GM18909 (cell line): ENCODE data around the gene NAALADL2.

Source experiments
- ATAC-seq: cut with Tn5 transposase; IDR thresholded peaks from one replicate; pipeline ENCODE4 v1.9.1; 2021; ENCODE audit warnings: mild to moderate bottlenecking; ENCODE audit not compliant: unreplicated experiment, poor library complexity

Gene NAALADL2

DNA sequence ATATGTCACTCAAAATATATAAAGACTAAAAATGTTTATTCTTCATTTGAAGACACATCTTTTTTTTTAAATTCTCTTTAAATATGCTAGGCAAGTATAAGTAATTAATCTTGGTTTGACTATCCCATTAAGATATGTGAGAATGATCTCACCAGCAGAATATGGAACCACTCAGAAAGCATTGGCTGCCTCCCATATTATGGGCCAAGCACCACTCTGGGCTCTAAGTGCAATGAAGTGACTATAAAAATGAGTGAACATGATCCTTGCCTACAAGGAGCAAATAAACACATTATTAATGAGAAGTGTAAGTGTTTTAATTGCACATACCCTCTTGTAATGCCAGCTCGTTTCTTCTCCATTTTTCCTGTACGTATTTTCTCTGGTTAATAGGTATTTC, 328.5 kb downstream of the NAALADL2 start:
- ATAC-seq: no peak

DNA sequence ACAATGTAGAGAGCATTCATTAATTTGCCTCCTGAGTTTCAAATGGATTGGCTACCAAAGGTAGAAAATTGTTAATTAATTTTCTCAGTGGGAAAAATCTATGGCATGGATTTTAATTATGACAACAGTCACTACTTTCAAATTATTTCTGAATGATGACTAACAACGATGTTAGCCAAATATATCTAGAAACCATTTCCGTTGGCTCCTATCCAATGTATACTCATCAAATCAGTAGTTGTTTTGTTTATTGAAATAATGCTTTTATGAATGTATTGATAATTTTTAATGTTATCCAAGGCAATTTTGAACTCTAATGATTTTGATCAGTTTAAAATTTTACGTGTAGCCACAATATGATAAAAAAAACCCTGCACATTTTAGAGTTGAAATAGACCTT, 333.4 kb downstream of the NAALADL2 start:
- no peak for ATAC-seq

DNA sequence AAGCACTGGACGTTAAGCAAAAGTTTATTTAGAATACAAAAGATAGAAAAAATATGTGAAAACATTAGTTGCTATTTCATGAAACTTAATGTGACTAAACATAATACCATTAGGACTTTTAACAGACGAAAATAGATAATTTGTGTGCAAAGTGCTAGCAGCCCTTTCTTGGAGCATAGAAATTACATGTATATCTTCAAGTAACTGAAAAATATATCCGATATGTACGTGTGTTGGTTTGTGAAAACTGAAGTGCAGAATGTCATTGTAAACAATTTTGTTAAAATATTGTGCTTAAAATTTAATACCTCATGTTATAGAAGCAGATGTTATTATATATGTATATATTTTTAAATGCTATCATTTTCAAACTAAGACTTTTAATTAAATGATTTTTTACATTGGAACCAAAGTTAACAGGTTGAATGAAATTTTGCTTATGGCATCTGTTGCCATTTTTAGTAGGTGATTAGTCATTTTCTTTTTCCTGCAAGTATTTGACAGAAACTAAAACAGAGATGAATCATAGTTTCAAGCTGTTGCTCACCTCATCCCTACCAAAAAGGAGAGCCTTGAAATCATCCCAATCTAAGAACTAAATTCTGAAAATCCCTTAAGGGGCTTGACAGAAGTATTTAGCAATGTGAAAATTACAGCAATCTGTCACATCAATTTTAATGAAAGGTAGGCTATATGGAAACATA, 334.8 kb downstream of the NAALADL2 start:
- ATAC-seq: peak; percentile 56

DNA sequence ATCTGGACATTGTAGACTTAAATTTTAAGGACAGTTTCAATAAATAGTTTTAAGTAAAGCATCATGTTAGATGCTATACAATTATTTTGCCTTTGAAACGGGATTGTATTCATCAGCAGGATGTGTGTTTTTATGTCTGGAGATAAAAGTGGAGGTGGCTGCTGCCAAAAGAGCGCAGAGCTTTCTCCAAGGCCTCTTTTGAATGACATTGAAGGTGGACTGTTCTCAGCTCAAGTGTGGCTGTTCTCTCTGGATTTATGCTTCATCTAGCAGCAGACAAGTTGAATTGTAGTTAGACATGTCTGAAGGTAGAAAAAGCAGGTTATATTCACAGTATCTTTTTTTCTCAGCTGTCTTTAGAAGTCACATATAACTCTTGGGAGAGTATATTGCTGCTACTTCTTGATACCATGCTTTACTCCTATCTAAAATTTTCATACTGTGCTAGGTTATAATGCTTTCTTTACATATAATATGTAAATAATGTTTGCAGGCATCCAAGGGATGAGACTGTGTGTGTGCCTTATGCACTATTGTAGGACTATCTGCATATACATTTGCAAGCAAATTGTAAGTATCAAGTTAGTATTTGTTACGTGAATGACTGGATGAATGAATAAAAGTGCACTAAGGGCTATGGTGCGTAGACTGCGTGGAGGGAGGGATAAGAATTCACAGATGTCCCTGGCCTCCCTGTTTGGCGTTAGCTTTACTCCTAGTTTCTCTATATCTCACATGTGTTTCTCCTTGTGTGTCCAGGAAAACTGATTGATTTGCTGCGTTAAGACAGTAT, 340.1 kb downstream of the NAALADL2 start:
- no peak for ATAC-seq

DNA sequence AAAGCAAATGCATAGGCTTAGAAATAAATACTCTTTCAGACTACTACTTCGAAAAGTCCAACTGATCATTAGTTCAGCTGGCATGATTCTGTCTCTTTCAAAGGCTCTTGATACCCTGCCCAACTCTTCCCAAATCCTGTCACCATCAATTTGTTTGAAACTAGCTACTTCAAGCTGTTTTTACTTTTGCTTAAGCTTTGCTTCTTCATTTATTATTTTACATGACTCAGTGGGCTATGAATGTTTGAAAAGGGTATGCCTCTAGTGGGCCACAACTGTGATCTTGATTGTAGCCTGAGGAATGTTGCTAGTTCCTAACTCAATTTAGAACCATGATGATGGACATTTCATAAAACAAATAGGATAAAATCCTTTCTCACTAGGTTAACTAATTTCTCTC, 340.8 kb downstream of the NAALADL2 start:
- no peak for ATAC-seq

DNA sequence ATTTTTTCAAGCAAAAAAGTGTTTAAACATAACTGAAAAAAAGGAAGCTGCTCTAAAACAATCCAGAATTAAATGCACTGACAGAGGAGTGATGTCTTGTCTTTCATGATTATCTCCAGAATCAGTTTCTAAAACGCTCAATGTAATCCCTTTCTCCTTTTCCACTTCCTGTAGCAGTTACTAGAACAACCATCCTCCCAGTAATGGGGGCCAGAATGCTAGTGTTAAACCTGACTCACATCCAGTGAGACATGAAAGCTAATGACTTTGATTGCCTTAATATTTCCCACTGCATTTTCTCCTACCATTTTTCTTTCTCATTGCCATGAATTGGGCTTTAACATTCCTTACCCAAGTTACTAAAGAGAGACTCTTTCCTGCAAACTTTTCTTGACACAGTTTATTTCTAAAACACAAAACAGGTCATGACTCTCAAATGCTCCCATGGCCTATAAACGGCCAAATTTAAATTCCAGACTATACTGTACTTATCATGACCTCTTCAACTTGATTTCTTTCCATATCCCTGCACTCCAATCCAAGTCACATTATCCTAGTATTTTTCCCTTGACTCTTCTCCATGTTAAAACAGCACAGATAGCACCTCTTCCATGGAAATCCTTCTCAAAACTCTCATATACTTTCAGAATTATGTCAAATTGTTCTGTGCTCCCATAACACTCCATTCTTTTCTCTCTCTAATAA, 341.4 kb downstream of the NAALADL2 start:
- no peak for ATAC-seq

DNA sequence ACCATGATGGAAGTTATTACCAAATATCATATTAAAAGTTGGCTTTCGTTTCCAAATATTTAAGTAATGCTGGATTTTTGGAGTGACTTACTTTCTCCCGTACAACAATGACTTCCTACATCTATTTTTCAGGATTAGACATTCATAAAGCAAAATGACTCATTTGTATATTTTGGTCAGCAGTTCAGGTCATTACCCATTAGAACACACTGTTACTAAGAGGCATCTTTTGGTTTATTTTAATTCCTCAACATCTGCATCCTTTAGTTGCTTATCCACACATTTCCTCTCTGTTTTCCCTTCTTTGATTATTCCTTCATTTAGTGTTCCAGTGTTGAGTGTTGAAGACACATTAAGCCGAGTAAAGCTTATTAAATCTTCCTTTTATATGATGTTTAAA, 348.2 kb downstream of the NAALADL2 start:
- no peak for ATAC-seq

DNA sequence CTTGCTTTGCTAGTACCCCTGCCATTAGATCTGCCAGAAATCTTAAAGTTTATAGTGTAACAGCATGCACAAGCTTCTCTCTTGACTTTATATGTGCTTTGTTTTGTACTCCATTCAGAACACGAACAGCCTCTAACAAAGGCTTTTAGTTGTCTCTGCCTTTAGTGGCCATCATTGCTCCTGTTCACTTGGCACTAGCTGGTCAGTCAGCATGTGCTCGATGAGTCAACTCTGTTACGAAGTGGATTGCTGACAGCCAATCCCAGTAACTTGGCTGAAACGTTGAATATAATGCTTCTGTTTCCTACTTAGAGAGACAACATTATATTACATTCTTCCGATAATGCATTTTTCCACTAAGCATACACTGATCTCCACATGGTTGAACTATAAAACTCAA, 349.2 kb downstream of the NAALADL2 start:
- no peak for ATAC-seq

DNA sequence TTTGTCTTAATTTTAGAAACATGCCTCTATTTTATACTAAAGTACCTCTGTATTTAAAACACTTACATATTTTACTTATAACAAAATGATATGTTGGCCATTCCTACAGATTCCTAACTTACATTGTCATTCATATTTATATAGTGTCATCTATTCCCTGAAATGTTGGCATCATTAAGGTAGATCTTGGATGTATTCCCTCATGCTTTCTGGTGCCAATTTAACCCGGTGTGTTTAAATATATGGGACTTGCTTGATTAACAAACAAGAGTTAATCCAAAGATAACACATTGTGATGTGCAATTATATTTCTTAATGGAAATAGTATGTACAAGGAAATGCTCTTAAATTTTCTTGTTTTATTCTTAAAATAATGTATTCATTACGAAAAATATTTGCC, 352.3 kb downstream of the NAALADL2 start:
- no peak for ATAC-seq

DNA sequence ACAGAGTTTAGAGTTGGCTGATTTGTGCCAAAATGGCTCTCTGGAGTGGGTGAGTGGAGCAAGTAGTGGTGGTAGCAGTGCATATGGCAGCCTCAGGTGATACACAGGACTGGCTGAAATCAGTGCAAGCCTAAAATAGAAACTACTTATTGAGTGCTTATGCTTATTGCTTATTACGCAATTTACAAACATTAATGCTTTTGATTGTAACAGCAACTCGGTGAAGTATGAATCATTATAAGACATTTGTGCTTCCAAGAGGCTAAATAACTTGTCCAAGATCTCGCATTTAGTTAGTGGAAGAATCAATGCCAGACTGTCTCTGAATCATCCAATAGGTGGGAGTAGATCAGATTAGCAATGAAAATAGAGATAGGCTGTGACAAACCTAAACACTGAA, 353.8 kb downstream of the NAALADL2 start:
- no peak for ATAC-seq

DNA sequence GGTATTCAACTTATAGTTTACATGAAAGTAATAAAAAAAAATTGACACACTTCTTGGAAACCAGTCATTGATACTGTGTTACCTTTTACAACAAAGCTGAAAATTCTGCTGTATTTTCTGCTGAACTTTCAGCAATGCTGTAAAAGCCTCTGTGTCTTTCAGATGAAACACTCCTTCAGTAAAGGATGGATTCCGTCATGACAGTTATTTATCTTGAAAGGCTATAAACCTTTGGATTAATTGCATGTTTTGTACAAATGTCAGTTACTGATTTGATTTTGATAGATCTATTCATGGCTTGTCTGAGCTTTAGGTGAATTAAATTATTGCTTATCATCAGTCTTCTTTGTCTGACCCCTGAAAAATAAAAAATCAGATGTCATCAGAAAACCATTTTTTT, 355.1 kb downstream of the NAALADL2 start:
- ATAC-seq: no peak

DNA sequence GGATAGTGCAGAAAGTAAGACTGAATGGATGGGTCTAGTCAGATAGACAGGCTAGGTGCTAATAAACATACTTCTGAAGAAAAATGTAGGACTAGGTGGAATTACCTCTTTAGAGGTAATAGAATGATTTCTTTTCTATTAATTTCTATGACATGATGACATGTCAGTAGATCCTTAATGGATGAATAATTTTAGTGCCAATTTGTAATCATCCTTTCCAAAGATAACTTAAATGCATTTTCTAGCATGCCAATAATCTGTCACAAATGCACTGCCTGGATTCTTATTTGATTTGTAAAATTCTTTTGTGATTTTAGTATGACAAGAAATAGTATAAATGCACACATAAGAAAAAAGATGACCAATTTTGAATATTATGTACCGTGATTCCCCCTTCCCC, 356.7 kb downstream of the NAALADL2 start:
- no peak for ATAC-seq

DNA sequence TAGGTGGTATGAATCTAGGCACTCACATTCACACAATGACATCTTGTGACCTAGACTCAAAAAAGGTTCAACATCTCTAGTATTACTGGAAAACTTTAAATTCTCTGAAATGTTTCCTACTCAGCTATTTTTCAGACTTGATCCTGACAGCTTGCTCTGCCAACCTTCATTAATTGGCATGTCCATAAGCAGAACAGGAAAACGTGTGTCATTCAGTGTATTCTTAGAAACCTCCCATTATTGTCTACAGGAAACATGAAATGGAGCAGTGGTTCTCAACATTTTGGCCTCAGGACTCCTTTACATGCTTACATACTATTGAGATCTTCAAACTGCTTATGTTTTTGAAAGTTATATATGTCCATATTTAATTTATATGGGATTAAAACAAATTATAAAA, 363.2 kb downstream of the NAALADL2 start:
- no peak for ATAC-seq

DNA sequence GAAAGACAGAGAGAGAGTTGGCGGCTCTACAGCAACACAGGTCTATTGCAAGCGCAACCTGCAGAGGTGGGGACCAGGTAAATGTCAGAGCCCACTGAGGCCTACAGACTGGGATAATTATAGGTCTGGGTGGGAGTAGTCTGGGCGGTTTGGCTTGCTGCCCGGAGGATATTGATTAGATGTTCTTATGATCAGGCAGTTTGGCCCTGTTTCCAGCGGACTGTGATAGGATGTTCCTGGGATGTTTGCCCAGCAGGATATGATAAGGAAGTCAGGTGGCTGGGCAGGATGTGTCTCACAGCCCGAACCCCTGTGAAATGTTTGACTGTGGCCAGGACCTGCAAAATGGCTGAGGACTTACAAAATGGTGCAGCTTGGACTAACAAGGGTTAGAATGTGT, 364.9 kb downstream of the NAALADL2 start:
- no peak for ATAC-seq

DNA sequence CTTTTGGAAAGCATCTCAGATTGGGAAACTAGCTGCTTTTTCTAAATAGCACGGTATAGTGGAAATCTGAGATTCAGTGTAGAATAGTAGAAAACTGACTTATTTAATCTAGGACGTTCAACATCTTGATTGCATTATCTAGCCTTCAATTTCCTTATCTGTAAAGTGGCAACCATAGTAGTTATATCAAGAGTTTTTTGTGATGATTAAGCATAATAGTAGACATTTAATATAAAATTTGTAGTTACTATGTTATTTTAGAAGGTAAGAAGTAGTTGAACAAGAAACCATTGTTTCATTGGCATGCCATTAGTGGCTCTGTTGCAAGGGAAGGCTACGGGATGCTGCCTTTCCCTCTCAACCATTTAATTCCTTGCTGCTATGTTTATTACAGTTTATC, 367.3 kb downstream of the NAALADL2 start:
- ATAC-seq: no peak

DNA sequence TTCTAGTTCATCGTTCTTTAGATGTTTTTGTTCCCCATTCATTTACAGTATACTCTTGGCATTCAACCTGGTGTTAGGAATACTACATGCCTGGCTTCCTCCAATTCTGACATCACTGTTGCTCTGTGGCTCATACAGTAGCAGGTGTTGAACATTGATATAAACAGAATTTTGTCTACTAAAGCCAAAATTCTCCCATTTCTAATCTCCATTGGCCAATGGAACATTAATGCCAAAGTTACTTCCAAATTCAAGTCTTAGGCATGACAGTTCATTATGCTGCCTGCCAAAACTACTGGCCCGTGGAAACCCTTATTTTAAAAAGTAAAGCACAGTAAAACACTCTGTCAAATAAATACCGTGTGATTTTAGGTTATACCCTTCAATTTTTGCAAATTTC, 368.0 kb downstream of the NAALADL2 start:
- no peak for ATAC-seq

DNA sequence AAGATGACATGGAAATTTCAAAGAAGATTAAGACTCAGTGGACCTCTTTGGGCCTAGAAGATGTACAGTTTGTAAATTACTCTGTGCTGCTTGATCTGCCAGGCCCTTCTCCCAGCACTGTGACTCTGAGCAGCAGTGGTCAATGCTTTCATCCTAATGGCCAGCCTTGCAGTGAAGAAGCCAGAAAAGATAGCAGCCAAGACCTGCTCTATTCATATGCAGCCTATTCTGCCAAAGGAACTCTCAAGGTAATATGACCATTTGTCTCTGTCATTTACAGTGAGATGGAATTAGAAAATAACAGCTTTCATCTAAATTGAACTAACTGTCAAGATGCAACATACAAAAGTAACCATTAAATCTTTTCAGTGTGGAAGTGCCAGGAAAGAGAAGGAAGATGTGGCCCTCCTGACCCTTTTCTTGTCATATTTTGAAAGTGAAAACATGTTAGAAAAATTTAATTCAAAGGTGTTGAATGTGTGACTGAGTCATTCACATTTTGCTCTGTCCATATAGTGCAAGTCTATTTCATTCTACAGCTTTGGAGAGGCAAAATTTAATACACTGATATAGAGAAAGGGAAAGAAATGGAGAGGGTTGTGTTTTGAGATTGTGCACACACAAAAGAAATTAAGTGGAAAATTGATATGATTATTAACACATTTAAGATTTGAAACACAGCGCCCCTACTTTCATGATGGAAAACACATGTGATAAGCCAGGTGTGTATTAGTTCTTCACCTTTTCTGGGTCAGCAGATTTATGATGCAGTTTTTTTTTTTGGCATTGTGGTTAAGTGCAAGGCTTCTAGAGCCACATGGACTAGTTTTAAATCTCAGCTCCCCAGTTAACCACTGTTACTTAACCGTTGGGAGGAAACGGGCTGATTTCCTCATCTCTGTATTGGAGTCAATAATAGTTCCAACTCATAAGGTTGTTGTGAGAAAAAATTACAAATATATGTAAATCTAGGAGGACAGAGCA, 375.1 kb downstream of the NAALADL2 start:
- no peak for ATAC-seq

DNA sequence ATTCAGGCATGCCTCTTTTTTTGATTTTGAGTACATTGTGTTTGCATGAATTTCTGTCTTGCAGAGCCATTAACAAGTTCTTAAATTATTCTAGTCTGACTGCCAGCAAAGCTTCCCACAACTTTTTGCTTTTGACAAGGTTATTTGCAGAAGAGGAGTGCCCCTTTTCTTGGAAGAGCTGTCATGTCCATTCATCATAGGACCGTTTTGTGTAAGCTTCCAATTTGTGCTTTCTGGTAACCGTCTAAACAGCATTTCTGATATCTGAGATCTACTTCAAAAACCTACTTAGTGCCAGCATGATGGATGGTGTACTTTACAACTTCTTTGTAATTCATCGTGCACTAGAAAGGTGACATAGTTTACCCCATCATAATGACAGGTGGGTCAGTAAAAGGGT, 379.7 kb downstream of the NAALADL2 start:
- ATAC-seq: no peak

DNA sequence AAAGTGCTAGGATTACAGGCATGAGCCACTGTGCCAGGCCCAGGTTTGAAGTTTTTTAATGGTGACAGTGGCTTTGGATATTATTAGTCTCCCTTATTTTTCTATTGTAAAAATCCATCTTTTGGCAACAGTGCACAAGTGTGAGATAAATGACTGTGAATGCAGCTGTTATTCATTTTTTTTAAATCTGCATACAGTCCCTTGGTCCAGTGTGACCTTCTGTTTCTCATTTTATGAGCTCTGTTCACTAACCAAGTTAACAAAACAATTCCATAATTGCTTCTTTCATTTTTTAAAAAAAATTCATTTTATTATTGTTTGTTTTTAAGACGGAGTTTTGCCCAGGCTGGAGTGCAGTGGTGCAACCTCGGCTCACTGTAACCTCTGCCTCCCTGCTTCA, 381.8 kb downstream of the NAALADL2 start:
- no peak for ATAC-seq

DNA sequence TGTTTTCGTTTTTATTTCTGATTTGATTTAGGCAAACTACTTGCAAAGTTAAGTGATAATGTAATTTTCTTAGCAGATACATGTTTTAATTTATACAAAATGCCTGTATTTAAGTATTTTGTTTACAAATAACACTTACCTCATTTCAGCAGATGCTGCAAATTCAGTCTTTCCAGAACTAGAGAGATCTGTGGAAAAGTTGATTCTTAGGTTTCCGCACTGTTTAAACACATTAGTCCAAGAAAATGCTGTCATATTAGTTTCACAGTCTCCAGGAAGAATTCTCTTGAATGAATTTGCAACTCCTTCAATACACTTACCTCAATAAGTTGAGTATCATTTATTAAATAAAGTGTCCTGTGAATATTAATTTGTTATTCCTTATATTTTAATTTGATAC, 383.1 kb downstream of the NAALADL2 start:
- ATAC-seq: no peak
